NCI-H146 (cell line): ENCODE data around the gene WDSUB1.

ENCODE experiments used
- DNase-seq: peaks from one replicate; lab custom pipeline; 2025; lab: John Stamatoyannopoulos, UW

The WDSUB1 gene

GRCh38 chr2:159224061-159224813 lies 62.3 kb downstream of the WDSUB1 start:
- no peak for DNase-seq

- no peak for DNase-seq
These were observed 67.0 kb downstream of the WDSUB1 start for GRCh38 chr2:159219394-159219998.

- DNase-seq: no peak
These were observed 68.1 kb downstream of the WDSUB1 start for GRCh38 chr2:159218389-159218788.

GRCh38 chr2:159217676-159218075 lies 68.8 kb downstream of the WDSUB1 start:
- DNase-seq: no peak

- DNase-seq: no peak
These were observed 71.4 kb downstream of the WDSUB1 start for GRCh38 chr2:159215116-159215515.

GRCh38 chr2:159214325-159214865 lies 72.1 kb downstream of the WDSUB1 start:
- no peak for DNase-seq

- no peak for DNase-seq
These were observed 73.2 kb downstream of the WDSUB1 start for GRCh38 chr2:159213296-159213695.

GRCh38 chr2:159211447-159212396 lies 74.8 kb downstream of the WDSUB1 start:
- no peak for DNase-seq

GRCh38 chr2:159209341-159210306 lies 76.9 kb downstream of the WDSUB1 start:
- DNase-seq: peak; percentile 40

- DNase-seq: no peak
These were observed 78.1 kb downstream of the WDSUB1 start for GRCh38 chr2:159208438-159208837.

- no peak for DNase-seq
These were observed 79.6 kb downstream of the WDSUB1 start for GRCh38 chr2:159206736-159207380.

GRCh38 chr2:159204381-159205144 lies 81.9 kb downstream of the WDSUB1 start:
- no peak for DNase-seq

- DNase-seq: no peak
These were observed 83.9 kb downstream of the WDSUB1 start for GRCh38 chr2:159202568-159203071.

- no peak for DNase-seq
These were observed 85.0 kb downstream of the WDSUB1 start for GRCh38 chr2:159201360-159202063.

GRCh38 chr2:159200498-159200897 lies 86.0 kb downstream of the WDSUB1 start:
- no peak for DNase-seq

- no peak for DNase-seq
These were observed 86.6 kb downstream of the WDSUB1 start for GRCh38 chr2:159199761-159200465.

- no peak for DNase-seq
These were observed 87.3 kb downstream of the WDSUB1 start for GRCh38 chr2:159199236-159199635.

- no peak for DNase-seq
These were observed 90.0 kb downstream of the WDSUB1 start for GRCh38 chr2:159196393-159196925.
